Measurements from ENCODE around the gene ARHGAP29. TPM values are rescaled to one million over a fixed set of nuclear protein-coding genes. Genes with fewer than 3 reads are reported as not detected.

Gene ARHGAP29
- polyA plus RNA-seq, 3 donors: 0.69 to 0.98 (median 0.81) TPM

DNA sequence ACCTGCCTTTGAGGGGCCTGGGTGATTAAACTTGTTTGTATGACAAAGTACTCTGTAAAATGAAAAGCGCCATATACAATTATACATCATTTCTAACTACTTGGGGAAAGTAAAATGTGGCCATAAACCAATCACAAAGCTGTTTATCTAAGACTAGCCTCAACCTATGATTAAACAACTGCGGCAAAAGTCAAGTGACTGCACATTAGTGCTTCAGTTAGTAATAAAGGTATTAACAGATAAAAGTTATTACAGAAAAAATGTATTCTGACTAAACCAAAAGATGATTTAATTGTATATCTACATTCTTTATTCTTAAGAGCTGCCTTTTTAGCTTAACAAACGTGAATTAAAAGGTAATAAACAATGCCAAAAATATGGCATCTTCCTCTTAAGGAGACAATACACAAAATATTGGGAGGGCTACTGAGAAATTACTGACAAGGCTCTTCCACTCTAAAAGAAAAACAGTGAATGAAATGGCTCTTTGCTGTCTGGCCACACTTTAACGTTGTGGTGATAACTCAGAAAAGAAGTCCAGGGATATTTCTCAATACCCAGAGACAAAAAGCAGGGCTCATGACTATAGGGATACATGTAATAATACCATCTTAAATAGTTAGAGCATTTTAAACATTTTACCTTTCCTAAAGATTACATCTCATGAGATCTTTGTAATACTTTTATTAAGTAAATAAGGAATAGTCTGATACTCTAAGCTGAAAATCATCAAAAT, 8.6 kb downstream of the ARHGAP29 start:
- Mint-ChIP-seq H3K4me1 (no peaks in the 10 kb centered on the region), H3K4me3 (peak overlapping the region in 1 of 2 donors; percentile 22), H3K36me3 (no peaks in the 10 kb centered on the region), H3K27me3 (ENCODE audit: low read depth in 3 of 3) (peaks cover 26 to 48% (median 38%) of the 10 kb centered on the region in 3 donors), H3K27ac (no peak overlapping the region), H3K9me3 (no peaks in the 10 kb centered on the region)
- intact Hi-C loops (cut with micrococcal nuclease): no loop called here
- no peak overlapping the region for H3K27ac ChIP-seq (ENCODE audit: low read depth in 1 of 2, low read length in 2 of 2)
- H3K27me3 ChIP-seq (ENCODE audit: control insufficient read depth in 2 of 2, insufficient read depth in 2 of 2, low read length in 2 of 2): peaks cover 46 to 88% of the 10 kb centered on the region in 2 donors
- no peak overlapping the region for H3K9ac ChIP-seq (ENCODE audit: insufficient read depth, low read length, poor library complexity, severe bottlenecking)
- DNase-seq: no peak
- no peak overlapping the region for H2AFZ ChIP-seq (ENCODE audit: insufficient read depth, low read depth, low read length, poor library complexity, severe bottlenecking)
- no peaks in the 10 kb centered on the region for H3K4me1 ChIP-seq (ENCODE audit: control insufficient read depth in 1 of 2, insufficient read depth in 2 of 2, low read length in 2 of 2)
- no peak overlapping the region for H3K4me3 ChIP-seq (replicated peaks in 1 of 3; ENCODE audit: low read depth in 2 of 3, low read length in 3 of 3)
- no peaks in the 10 kb centered on the region for H3K9me3 ChIP-seq (replicated peaks in 1 of 2; ENCODE audit: control insufficient read depth in 1 of 2, insufficient read depth in 1 of 2, low read length in 2 of 2)
- H3K4me2 ChIP-seq (replicated peaks; ENCODE audit: extremely low read depth, low read length, poor library complexity, severe bottlenecking): no peak overlapping the region
- no peaks in the 10 kb centered on the region for H4K20me1 ChIP-seq (ENCODE audit: insufficient read depth, low read length)
- TF ChIP-seq, protein P1, sequence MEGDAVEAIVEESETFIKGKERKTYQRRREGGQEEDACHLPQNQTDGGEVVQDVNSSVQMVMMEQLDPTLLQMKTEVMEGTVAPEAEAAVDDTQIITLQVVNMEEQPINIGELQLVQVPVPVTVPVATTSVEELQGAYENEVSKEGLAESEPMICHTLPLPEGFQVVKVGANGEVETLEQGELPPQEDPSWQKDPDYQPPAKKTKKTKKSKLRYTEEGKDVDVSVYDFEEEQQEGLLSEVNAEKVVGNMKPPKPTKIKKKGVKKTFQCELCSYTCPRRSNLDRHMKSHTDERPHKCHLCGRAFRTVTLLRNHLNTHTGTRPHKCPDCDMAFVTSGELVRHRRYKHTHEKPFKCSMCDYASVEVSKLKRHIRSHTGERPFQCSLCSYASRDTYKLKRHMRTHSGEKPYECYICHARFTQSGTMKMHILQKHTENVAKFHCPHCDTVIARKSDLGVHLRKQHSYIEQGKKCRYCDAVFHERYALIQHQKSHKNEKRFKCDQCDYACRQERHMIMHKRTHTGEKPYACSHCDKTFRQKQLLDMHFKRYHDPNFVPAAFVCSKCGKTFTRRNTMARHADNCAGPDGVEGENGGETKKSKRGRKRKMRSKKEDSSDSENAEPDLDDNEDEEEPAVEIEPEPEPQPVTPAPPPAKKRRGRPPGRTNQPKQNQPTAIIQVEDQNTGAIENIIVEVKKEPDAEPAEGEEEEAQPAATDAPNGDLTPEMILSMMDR (IDR thresholded peaks at IDR 0.05): no peak
- no peaks in the 10 kb centered on the region for H3K79me2 ChIP-seq (ENCODE audit: insufficient read depth, low read length)
- WGBS (ENCODE audit: insufficient coverage): no CpG with 5 or more reads among the region's 4 CpGs
- H3K36me3 ChIP-seq (replicated peaks in 1 of 2; ENCODE audit: control insufficient read depth in 1 of 2, insufficient read depth in 2 of 2, low read length in 2 of 2): no peaks in the 10 kb centered on the region

DNA sequence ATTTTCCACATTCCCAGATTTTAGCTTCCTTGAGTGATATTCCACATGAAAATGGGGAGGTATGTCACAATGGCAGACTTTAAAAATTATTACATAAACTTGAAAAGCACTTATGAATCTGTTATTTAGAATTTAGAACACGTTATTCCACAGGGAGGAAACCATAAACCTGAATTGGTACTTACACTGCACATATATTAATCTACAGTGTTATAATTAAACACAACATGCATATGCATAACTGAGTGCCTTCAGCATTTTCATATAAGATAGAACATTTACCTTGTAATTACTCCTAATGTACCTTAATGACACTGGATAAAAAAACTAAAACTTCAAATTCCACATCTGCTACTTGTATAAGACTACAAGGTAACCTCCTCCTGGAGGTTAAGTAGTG, 9.8 kb downstream of the ARHGAP29 start:
- Mint-ChIP-seq H3K27me3 (ENCODE audit: low read depth in 3 of 3) (peaks cover 18 to 41% (median 28%) of the 10 kb centered on the region in 3 donors), H3K4me3 (no peak overlapping the region), H3K9me3 (peaks cover 0 to 1% (median 0%) of the 10 kb centered on the region in 7 donors), H3K36me3 (no peaks in the 10 kb centered on the region), H3K27ac (no peak overlapping the region), H3K4me1 (no peaks in the 10 kb centered on the region)
- no peaks in the 10 kb centered on the region for H3K36me3 ChIP-seq (replicated peaks in 1 of 2; ENCODE audit: control insufficient read depth in 1 of 2, insufficient read depth in 2 of 2, low read length in 2 of 2)
- H3K9ac ChIP-seq (ENCODE audit: insufficient read depth, low read length, poor library complexity, severe bottlenecking): no peak overlapping the region
- intact Hi-C loops (cut with micrococcal nuclease): no loop called here
- DNase-seq: no peak
- no peak overlapping the region for H2AFZ ChIP-seq (ENCODE audit: insufficient read depth, low read depth, low read length, poor library complexity, severe bottlenecking)
- TF ChIP-seq, protein P1 (IDR thresholded peaks at IDR 0.05): no peak
- no peak overlapping the region for H3K27ac ChIP-seq (ENCODE audit: low read depth in 1 of 2, low read length in 2 of 2)
- peaks cover 40 to 76% of the 10 kb centered on the region in 2 donors for H3K27me3 ChIP-seq (ENCODE audit: control insufficient read depth in 2 of 2, insufficient read depth in 2 of 2, low read length in 2 of 2)
- WGBS (ENCODE audit: insufficient coverage): no CpG with 5 or more reads among the region's 1 CpG
- H3K79me2 ChIP-seq (ENCODE audit: insufficient read depth, low read length): no peaks in the 10 kb centered on the region
- H3K4me2 ChIP-seq (replicated peaks; ENCODE audit: extremely low read depth, low read length, poor library complexity, severe bottlenecking): no peak overlapping the region
- no peaks in the 10 kb centered on the region for H4K20me1 ChIP-seq (ENCODE audit: insufficient read depth, low read length)
- H3K4me3 ChIP-seq (replicated peaks in 1 of 3; ENCODE audit: low read depth in 2 of 3, low read length in 3 of 3): no peak overlapping the region
- no peaks in the 10 kb centered on the region for H3K4me1 ChIP-seq (ENCODE audit: control insufficient read depth in 1 of 2, insufficient read depth in 2 of 2, low read length in 2 of 2)
- H3K9me3 ChIP-seq (replicated peaks in 1 of 2; ENCODE audit: control insufficient read depth in 1 of 2, insufficient read depth in 1 of 2, low read length in 2 of 2): no peaks in the 10 kb centered on the region

All from CD14-positive monocyte (primary cell).